Measurements from ENCODE around the gene RXYLT1.

DNA sequence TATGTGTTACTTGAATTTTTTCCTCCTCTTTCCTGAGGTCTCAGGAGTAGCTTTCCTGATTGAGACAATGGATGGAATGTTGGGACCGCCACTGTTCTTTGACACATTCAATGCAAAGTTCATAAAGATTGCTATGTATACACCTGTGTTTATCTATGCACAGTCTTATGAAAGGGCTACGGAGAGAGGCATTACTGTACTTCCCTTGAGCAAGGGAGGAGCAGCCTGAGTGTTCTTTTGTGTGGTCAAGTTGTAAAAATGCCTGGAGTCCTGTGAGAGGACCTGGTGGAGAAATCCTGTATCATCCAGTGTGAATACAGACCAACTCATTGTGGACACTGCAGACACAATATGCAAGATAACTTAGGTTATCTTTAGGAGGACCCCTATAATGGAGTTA lies 66.0 kb downstream of the RXYLT1 start:
- TF ChIP-seq, protein P1, sequence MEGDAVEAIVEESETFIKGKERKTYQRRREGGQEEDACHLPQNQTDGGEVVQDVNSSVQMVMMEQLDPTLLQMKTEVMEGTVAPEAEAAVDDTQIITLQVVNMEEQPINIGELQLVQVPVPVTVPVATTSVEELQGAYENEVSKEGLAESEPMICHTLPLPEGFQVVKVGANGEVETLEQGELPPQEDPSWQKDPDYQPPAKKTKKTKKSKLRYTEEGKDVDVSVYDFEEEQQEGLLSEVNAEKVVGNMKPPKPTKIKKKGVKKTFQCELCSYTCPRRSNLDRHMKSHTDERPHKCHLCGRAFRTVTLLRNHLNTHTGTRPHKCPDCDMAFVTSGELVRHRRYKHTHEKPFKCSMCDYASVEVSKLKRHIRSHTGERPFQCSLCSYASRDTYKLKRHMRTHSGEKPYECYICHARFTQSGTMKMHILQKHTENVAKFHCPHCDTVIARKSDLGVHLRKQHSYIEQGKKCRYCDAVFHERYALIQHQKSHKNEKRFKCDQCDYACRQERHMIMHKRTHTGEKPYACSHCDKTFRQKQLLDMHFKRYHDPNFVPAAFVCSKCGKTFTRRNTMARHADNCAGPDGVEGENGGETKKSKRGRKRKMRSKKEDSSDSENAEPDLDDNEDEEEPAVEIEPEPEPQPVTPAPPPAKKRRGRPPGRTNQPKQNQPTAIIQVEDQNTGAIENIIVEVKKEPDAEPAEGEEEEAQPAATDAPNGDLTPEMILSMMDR (IDR thresholded peaks at IDR 0.05; ENCODE audit: low read depth, low read length, poor library complexity, severe bottlenecking): no peak
- no peak for TF ChIP-seq EZH2phosphoT487 (IDR thresholded peaks at IDR 0.05; ENCODE audit: borderline replicate concordance, low read length)

All from DOHH2 (cell line).